GM19099 (cell line): Measurements from ENCODE around the gene PLA2R1.

ENCODE experiments used
- POLR2A ChIP-seq: IDR thresholded peaks from 3 replicates; pipeline ENCODE4 v1.6.1; 2011; ENCODE audit warnings: low read depth; ENCODE audit not compliant: insufficient read length; ENCODE audit errors: extremely low read depth

Gene PLA2R1

DNA sequence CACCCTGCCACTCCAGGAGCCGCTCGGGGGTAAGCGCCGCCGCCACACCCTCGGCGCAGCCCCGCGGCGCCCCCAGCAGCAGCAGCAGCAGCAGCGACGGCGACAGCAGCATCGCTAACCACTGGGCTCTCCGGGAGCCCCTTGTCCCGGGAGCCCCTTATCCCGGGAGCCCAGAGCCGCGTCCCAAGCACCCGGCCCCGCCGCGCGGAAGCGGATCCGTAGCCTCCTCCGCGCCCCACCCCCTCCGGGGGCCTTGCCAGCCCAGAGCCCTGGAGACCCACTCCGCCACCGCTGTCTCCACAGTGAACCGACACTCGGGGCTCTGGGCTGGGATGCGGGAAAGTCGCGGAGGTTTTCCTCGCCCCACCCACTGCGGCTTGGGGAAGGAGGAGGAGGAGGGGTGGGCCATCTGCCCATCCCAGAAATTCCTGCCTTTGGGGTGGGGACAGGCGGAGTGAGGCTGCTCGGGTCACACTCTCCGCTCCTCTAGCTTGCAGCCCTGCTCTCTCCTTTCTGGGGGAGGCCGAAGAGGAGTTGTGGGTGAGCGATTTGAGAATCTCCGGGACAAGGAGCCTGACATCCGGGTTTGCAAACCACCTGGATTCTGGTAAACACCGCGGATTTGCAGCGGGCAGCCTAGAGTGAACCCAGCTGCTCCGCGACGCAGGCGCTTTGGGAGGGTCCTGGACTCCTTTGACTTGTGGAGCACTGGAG lies at the start of gene PLA2R1:
Gene PLA2R1, minus strand, starts transcription at position 324 of the 714 bp plus-strand sequence. Its CDS starts 212 bp downstream, at position 112.
- no peak for TF ChIP-seq POLR2A

DNA sequence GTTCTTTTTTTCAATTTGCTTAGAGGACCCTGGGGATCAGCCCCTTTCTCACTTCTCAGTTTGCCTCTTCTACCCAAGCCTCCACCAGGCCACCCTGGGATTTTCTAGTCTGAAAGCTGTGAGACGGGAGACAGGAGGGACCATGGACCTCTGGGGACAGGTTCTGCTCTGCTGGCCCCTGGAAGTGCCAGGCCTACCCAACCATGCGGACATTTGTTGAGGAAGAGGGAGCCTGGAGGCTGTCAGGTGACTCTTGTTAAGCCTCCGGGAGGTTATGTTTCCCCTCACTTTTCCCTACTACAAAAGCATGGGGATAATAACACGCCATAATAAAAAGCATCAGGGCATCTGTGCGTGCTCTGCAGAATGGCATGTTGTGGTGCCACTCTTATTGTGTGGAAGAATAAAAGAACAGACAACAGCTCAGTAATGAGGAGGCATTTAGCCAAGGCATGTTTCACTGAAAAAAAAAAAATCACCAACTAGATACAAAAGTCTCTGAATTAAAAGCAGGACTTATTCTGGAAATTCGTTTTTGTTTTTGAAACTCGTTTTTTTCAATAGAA lies 48.3 kb upstream of the PLA2R1 start:
- no peak for TF ChIP-seq POLR2A

DNA sequence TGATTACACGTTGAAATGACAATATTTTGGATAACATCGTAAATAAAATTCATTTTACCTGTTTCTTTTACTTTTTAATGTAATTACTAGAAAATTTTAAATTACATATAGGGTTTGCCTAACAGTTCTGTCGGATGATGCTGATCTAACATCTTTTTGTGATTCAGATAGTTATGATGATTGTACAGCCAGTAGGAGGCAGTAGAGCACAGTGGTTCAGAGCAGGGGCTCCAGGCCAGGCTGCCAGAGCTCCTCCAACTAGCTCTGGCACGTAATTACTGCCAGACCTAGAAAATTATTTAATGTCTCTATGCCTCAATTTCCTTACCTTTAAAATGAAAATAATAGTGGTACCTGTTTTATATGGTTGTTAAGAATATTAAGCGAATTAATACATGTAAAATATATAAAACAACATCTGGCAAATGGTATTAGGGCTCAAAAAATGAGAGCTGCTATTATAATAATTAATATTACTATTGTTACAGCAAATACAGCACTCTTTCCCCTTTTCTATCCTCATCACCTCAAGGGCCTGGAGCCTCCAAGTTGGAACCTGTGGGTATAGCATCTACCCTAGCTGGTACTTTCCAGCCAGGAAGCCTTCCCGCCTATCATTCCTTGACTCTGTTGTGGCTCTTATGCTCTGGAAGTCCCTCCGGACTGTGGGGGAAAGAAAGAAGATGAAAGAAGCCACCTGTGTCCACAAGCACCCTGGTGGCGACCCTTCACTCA lies 47.7 kb upstream of the PLA2R1 start:
- no peak for TF ChIP-seq POLR2A

DNA sequence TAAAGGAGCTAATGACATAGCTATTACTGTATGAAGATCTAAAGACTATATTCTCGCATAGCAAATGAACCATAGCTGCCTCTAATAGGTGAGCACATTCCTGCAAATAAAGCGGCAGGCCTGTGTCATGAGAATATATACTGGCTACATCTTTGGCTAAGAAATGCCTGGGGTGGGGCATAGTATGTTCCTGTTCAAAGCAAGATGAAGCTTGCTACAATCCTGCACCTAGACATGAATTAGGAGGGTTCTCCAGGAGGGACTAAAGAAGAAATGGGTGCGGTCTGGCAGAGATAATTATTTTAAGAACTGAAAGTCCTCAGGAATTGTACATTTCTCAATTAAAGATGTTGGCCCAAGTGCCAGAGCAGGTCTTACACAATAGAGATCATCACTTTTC lies 46.8 kb upstream of the PLA2R1 start:
- no peak for TF ChIP-seq POLR2A

DNA sequence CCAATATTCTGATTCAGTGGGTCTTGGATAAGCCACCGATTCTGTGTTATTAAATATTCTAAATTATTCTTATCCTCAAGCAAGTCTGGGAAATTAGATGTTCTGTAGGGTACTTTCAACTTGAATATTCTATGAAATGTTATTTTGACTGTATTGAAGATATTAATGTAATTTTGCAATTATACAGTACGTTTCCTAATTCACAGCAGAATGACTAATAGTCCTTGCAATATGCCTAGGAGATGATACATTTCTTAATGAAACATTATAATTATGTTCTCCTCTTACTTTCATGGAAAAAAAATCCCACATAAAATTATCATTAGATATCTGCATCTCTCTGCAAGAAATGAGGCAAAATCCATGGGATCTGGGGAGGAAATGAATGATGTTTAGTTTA lies 46.2 kb upstream of the PLA2R1 start:
- TF ChIP-seq POLR2A, result no peak

DNA sequence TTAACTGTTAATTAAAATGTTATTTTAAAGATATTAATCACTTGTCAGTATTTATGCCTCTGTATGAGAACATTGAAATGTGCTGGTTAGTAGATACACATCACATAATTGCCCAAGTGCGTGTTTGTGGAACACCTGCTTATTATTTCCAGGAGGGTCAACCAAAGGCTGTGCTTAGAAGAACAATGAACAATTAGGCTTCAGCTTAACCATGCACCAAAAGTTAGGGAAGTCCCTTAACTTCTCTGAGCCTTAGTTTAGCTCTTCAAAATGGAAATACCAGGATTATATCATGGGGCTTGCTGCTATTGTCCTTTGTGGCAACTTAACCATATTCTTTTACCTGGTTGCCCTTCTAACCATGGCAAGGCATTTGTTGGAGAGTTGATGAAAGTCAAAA lies 43.0 kb upstream of the PLA2R1 start:
- TF ChIP-seq POLR2A, result no peak

DNA sequence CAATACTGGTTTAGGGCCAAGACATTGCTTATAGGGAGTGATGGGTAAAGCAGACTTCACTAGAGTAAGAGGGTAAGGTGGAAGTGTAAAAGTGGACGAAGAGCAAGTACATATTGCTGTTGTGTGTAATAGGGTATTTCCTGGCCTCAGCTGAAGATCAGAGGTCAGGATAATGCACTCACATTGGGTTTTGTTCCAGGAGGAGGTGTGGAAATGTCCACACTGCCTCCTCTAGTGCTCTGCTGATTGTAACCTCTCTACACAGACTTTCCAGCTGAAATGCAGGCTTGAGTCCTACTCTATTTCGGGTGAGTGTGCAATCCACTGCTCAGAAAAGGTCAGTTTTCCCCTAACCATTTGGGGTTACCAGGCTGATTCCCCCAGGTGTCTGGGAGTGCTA lies 41.7 kb upstream of the PLA2R1 start:
- no peak for TF ChIP-seq POLR2A

DNA sequence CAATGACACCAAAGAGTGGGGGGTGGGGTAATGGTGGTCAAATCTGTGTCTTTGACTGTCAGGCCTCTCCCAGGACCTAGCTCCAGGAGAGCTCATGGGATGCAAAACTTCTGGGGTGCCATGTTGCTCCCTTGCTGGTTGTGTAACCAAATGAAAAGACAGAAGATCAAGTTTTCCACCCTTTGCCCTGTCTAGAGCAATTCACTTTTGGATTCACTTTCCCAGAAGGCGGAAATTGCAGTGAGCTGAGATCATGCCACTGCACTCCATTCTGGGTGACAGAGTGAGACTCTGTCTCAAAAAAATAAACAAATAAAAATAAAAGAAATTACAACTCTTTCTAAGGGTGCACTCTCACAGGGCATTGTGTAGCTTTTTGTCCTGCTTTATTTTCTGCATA lies 34.9 kb upstream of the PLA2R1 start:
- no peak for TF ChIP-seq POLR2A

DNA sequence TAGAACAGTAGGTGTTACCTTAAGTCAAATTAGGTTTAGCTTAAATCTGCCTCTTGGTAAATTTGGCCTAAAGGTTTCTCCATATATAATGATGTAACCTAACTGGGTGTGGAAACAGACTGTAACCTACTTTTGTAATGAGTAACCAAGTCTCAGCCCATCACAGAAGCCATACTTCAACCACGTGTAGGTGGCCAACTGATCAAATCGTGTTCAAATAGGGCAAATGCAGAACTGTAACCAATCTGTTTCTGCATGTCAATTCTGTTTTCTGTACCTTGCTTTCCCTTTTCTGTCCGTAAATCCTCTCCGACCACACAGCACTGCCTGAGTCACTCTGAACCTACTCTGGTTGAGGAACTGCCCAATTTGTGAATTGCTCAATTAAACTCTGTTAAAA lies 34.0 kb upstream of the PLA2R1 start:
- TF ChIP-seq POLR2A, result no peak

DNA sequence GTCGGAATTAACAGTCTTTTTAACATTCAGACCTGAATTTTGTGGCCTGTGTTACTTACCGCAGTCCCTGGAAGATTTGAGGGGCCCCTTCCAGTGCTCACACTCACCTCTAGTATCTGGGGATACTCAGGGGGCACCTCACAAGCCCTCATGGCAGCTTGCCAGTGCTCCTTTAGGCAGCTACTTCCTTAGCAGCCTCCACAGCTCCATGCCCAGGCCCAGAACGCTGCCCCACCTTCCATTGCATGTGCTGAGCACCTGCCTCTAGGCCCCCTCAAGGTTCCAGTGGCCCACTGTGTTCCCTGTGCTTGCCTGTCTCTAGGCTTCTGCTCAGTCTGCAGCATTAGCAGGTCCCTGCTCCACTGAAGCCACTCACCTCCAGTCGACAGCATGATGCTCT lies 30.0 kb upstream of the PLA2R1 start:
- no peak for TF ChIP-seq POLR2A

DNA sequence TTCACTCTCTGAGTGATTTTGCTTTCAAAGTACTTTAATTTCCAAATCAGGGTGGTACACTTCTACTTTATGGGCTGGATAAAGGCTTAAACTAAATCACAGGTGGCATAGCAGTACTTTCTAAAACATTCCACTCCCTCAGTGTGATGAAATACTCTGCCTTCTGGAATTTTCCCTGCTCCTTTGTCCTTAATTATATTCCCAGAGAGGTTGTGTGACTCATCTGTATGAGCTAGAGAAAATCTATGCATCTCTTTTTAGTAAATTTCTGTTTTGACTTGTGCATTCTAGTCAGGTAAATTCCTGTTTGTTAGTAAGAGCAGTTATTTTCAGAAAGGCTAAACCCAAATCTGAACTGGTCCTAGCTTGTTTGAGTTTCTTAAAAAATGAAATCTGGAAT lies 29.0 kb upstream of the PLA2R1 start:
- no peak for TF ChIP-seq POLR2A

DNA sequence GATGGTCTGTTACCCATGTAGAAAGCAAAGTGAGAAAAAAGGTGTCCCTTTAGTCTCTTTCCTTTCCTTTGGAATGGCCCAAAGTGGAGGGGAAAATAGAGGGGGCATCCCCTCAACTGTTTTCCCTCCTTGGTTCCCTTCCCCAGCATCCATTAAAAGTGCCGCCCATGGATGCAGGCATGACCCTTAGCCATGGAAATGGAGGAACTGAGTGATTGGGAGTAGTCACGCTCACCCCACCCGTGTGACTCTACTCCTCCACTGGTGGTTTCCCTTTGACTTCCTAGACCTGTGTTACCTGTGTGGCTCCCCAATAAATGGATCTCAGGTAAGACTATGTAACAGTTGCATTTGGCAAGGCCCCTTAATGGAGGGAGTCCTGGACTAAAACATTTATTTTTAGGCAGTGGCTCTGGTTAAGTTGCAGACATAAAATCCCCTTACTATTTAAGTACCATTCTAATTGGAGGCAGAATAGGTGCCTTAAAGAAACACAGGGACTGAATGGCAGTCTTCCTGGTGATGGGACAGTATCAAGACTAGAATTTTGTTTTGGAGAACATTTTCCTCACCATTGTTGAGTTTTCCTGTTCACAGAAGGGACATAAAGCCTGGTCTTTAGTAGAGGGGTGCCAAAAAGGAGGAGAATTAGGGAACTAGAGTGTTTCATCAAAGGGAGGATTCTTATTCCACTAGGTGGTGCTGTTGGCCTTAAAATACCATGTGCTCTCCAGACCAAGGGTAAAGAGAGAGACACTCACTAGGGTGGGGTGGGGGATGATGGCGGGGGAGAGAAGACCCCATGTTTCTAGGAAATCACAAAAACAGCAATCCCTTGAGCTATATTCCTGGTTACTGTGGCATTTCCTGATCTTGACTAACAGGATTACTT lies 25.7 kb upstream of the PLA2R1 start:
- TF ChIP-seq POLR2A, result no peak

DNA sequence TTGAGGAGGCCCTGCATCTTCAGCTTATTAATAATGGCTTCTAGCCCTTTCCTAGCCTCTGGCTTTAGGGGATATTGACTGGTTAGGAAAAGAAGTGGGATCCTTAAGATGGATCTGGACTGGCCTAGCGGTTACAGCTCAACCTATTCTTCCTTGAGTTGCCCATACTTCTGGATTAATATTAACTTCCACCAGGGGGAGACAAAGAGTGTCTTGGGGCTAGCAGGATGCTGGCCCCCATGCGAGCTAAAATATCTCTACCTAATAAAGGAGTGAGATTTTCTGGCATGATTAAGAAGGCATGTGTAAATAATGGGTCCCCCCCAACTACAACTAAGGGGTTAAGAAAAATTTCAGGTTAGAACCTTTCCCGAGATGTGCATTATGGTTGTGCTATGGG lies 23.2 kb upstream of the PLA2R1 start:
- no peak for TF ChIP-seq POLR2A

DNA sequence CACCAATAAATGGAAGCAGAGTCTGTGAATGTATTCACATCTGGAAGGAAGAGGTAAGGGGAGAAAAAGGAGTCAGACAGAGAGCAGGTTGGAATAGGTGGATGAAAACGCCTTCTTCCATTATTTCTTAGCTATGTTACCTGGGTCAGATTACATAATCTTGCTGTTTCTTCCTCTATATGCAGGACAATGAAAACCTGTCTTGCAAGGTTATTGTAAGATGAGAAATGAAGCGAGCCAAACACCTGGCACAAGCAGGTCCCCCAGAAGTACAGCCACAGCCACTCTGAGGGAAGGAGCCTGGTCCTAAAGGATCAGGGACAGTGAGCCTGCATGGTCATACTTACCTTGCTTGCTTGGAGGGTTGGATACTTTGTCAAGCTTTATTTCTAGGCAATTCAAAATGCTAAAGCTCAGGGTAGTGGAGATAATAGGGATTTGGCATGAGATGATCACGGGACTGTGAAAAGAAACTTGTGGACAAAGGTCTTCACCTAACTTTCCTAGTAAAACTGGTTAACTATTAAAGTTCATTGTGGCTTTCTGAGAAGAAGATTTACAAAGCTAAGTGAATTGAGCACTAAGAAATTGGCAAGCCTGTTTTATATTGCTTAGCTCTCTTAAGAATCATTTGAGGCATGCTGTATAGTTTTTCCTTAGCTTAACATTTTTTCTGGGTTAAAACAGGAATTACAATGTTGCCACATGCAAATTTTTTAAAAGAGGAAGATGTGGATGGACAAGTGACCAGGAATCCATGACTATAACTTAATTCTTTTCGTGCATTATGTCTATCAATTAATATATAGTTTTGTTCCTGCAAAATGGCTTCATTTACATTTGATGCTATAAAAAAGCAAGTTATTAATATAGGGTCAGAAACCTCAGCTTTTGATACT lies 15.7 kb upstream of the PLA2R1 start:
- TF ChIP-seq POLR2A, result no peak
